GM12872 (cell line): Measurements from ENCODE around the gene NUBP1.

Experiments
- CTCF ChIP-seq: IDR thresholded peaks from 3 replicates; pipeline ENCODE4 v1.5.1; 2011; ENCODE audit warnings: low read depth, mild to moderate bottlenecking, low read length, moderate library complexity; ENCODE audit not compliant: insufficient read depth

NUBP1 gene

GRCh38 chr16:10753670-10754069 lies 10.0 kb downstream of the NUBP1 start:
- TF ChIP-seq CTCF, result no peak

DNA sequence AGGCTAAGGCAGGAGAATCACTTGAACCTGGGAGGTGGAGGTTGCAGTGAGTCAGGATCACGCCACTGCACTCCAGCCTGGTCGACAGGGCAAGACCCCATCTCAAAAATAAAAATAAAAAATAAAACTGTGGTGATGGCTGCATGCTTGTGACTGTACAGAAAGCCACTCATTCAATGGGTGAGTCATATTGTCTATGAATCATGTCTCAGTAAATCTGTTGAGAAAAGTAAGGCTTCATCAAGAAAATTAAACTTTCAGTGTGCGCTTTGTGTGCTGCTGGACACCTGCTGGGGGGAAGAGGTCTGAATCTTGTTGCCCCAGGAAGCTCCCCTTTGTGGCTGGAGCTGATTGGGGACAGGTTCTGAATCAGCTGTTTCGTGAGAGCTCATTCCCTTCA lies 11.3 kb downstream of the NUBP1 start:
- TF ChIP-seq CTCF, result no peak

- no peak for TF ChIP-seq CTCF
Measured at GRCh38 chr16:10756574-10756973, 12.9 kb downstream of the NUBP1 start.

DNA sequence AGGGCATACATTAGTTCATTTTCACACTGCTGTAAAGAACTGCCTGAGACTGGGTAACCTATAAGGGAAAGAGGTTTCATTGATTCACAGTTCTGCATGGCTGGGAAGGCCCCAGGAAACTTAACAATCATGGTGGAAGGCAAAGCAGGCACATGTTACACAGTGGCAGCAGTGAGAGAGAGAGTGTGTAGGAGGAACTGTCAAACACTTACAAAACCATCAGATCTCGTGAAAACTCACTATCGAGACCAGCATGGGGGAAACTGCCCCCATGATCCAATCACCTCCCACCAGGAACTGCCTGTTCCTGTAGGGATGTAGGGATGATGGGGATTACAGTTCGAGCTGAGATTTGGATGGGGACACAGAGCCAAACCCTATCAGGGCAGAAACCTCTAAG lies 17.2 kb downstream of the NUBP1 start:
- no peak for TF ChIP-seq CTCF

DNA sequence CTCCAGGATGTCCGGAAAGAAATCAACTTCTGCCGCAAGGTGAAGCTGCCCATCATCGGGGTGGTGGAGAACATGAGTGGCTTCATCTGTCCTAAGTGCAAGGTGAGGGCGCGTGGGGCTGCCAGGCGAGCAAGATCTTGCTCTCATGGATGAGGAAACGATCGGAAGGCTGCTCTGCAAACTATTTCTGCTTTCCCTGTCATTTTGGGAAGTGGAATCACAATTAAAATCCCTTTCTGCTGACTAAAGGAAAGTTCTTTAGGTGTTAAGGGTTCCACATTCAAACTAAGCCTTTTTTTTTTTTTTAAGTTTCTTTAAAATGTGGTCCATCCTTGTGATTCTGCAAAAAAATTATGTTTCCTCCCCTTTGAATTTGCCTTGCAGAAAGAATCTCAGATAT lies 17.7 kb downstream of the NUBP1 start:
- TF ChIP-seq CTCF, result no peak

- no peak for TF ChIP-seq CTCF
Measured at GRCh38 chr16:10762336-10763016, 18.8 kb downstream of the NUBP1 start.

DNA sequence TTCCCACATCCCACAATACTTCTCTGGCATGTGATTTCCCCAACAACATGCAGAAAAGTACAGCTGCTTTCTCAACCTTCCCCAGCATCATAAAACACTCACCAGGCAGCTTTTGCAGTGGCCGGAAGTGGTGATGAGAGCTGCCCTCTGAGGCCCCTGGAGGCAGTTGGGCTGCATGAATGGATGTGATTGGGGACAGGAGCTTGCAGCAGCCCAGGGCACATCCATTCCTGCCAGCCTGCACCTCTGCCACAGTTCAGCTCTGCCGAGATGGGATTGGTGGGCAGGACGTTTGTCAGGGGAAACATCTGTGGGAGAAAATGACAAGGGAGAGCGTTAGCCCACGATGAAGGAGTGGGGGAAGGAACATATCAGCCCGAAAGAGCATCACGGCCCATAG lies 19.8 kb downstream of the NUBP1 start:
- TF ChIP-seq CTCF, result no peak
